Lower leg skin (tissue), 4 donors: Measurements from ENCODE around the gene CPXM2. TPM values are rescaled to one million over a fixed set of nuclear protein-coding genes. Genes with fewer than 3 reads are reported as not detected.
A peak's percentile ranks its signal among the peaks of the same experiment; 100 is the strongest.

Source experiments
- DNase-seq, 2 donors: peaks; one replicate each; pipeline ENCODE4 v3.0.0-alpha.2; 2019; ENCODE audit warnings: low spot score in 2 of 2
- H3K4me3 ChIP-seq: fragments of 200-600 bp; sonication (generic); 2 replicates; pipeline ENCODE4 v1.5.1; 2017; ENCODE audit warnings: mild to moderate bottlenecking, low read depth; ENCODE audit not compliant: poor library complexity, severe bottlenecking
- CTCF ChIP-seq, 3 donors: fragments of 450-650 bp; IDR thresholded peaks; one replicate each; pipeline ENCODE4 v1.5.1; 2016; ENCODE audit warnings: antibody characterized with exemption in 3 of 3, mild to moderate bottlenecking in 3 of 3, moderate library complexity in 2 of 3
- POLR2A ChIP-seq, 2 donors: fragments of 450-650 bp; IDR thresholded peaks; one replicate each; pipeline ENCODE4 v1.6.1; 2016 to 2017; ENCODE audit warnings: antibody characterized with exemption in 2 of 2, mild to moderate bottlenecking in 1 of 2, moderate library complexity in 1 of 2
- WGBS, 2 donors: methylation state at CpG; one replicate each; pipeline ENCODE4 v1.1.5; 2018; 5-methylcytosine and 5-hydroxymethylcytosine counted together
- intact Hi-C: fragments of 100-400 bp; cut with DNase I; formaldehyde crosslinking; loops from one replicate; pipeline ENCODE4 v1.15.0; 2023; ENCODE audit warnings: low total_unique reads
- total RNA-seq, 4 donors: library from RNA; depleted of rRNA; stranded (reverse); fragments of >200 nt; gene quantifications; one replicate each; pipeline ENCODE4 v1.1.0, GENCODE V29; 2016

The CPXM2 gene
- total RNA-seq, 4 donors from 2014 or later: 1.6 to 7.0 (median 4.9) TPM

- no peak overlapping the region for H3K4me3 ChIP-seq
- peak in 1 of 2 donors; percentile 37 for DNase-seq
- intact Hi-C loops: no loop called here
- TF ChIP-seq CTCF (IDR thresholded peaks at IDR 0.05) (no peak), POLR2A (IDR thresholded peaks at IDR 0.05) (no peak)
- 82 to 85% methylated on average over 6 of the region's 6 CpGs for WGBS, 2 donors
Observed at GRCh38 chr10:123886292-123886691, 5.3 kb downstream of the CPXM2 start.

- intact Hi-C loops: no loop called here
- H3K4me3 ChIP-seq: no peak overlapping the region
- TF ChIP-seq POLR2A (IDR thresholded peaks at IDR 0.05) (no peak), CTCF (IDR thresholded peaks at IDR 0.05) (no peak)
- WGBS, 2 donors: 46 to 51% methylated on average over 6 of the region's 6 CpGs
- peak in 1 of 2 donors; percentile 82 for DNase-seq
Observed at GRCh38 chr10:123885406-123886170, 6.0 kb downstream of the CPXM2 start.

- H3K4me3 ChIP-seq: no peak overlapping the region
- intact Hi-C loops: no loop called here
- 70 to 71% methylated on average over 5 of the region's 5 CpGs for WGBS, 2 donors
- peak in 1 of 2 donors; percentile 85 for DNase-seq
- no peak for TF ChIP-seq POLR2A (IDR thresholded peaks at IDR 0.05)
Observed at GRCh38 chr10:123884907-123885381, 6.7 kb downstream of the CPXM2 start.

- no peak for TF ChIP-seq CTCF (IDR thresholded peaks at IDR 0.05)
- peak in 1 of 2 donors; percentile 68 for DNase-seq
- 56 to 60% methylated on average over 7 of the region's 7 CpGs for WGBS, 2 donors
- intact Hi-C loops: no loop called here
- H3K4me3 ChIP-seq: no peak overlapping the region
Observed at GRCh38 chr10:123884351-123884906, 7.2 kb downstream of the CPXM2 start.

- TF ChIP-seq CTCF (IDR thresholded peaks at IDR 0.05): no peak
- TF ChIP-seq POLR2A (IDR thresholded peaks at IDR 0.05): no peak
- no peak overlapping the region for H3K4me3 ChIP-seq
- intact Hi-C loops: no loop called here
- WGBS, 2 donors: 60 to 76% methylated on average over 5 of the region's 5 CpGs
- peak in 1 of 2 donors; percentile 15 for DNase-seq
Observed at GRCh38 chr10:123883673-123884320, 7.8 kb downstream of the CPXM2 start.
